GM12801 (cell line): ENCODE measurements around the gene NCK1.

Experiments used
- CTCF ChIP-seq: IDR thresholded peaks from one replicate; pipeline ENCODE4 v1.5.1; 2011; ENCODE audit warnings: control low read depth; ENCODE audit not compliant: insufficient read length; ENCODE audit errors: extremely low read depth

Gene NCK1

GRCh38 chr3:136979204-136979603, 117.2 kb downstream of the NCK1 start:
- no peak for TF ChIP-seq CTCF

- TF ChIP-seq CTCF = no peak
Observed at GRCh38 chr3:136979684-136980083, 117.7 kb downstream of the NCK1 start.

- no peak for TF ChIP-seq CTCF
Observed at GRCh38 chr3:136982033-136982432, 120.0 kb downstream of the NCK1 start.

GRCh38 chr3:136982520-136983138, 120.6 kb downstream of the NCK1 start:
- no peak for TF ChIP-seq CTCF

GRCh38 chr3:136984837-136985236, 122.8 kb downstream of the NCK1 start:
- TF ChIP-seq CTCF = no peak

GRCh38 chr3:136988651-136989050, 126.6 kb downstream of the NCK1 start:
- no peak for TF ChIP-seq CTCF

- no peak for TF ChIP-seq CTCF
Observed at GRCh38 chr3:136989781-136990524, 127.9 kb downstream of the NCK1 start.
